ES-I3 (cell line): ENCODE results near the gene ABL2.

Experiments used
- H3K36me3 ChIP-seq: 2 replicates; pipeline ENCODE4 v1.6.1; 2013; ENCODE audit warnings: mild to moderate bottlenecking, low read length, control low read depth, moderate library complexity; ENCODE audit not compliant: insufficient read depth
- H3K4me1 ChIP-seq: 2 replicates; pipeline ENCODE4 v1.6.1; 2013; ENCODE audit warnings: mild to moderate bottlenecking, control low read depth, low read length; ENCODE audit not compliant: insufficient read depth
- H3K9ac ChIP-seq: 2 replicates; pipeline ENCODE4 v1.6.1; 2013; ENCODE audit warnings: low read depth, mild to moderate bottlenecking, low read length, moderate library complexity
- H3K9me3 ChIP-seq: 2 replicates; pipeline ENCODE4 v1.6.1; 2013; ENCODE audit warnings: mild to moderate bottlenecking, low read length, moderate library complexity; ENCODE audit not compliant: control insufficient read depth, insufficient read depth

Gene ABL2

GRCh38 chr1:179094818-179095217 lies 134.7 kb downstream of the ABL2 start:
- H3K9ac ChIP-seq, result no peak overlapping the region
- H3K9me3 ChIP-seq, result no peaks in the 10 kb centered on the region
- H3K36me3 ChIP-seq, result peaks cover 8% of the 10 kb centered on the region; the same call in 1 of the 2 replicates
- H3K4me1 ChIP-seq, result 0 out of 2 replicates have a peak, but pooled peaks cover 3% of the 10 kb centered on the region

- Histone ChIP-seq H3K4me1 (0 out of 2 replicates have a peak, but pooled peaks cover 3% of the 10 kb centered on the region), H3K36me3 (peaks cover 8% of the 10 kb centered on the region; the same call in 1 of the 2 replicates), H3K9me3 (no peaks in the 10 kb centered on the region), H3K9ac (no peak overlapping the region)
Measured at GRCh38 chr1:179092896-179093461, 136.5 kb downstream of the ABL2 start.

GRCh38 chr1:179091691-179092165 lies 137.7 kb downstream of the ABL2 start:
- H3K36me3 ChIP-seq, result no peaks in the 10 kb centered on the region; the same call in 1 of the 2 replicates
- H3K9me3 ChIP-seq, result no peaks in the 10 kb centered on the region
- H3K4me1 ChIP-seq, result peaks cover 10% of the 10 kb centered on the region; the same call in 1 of the 2 replicates
- no peak overlapping the region for H3K9ac ChIP-seq

GRCh38 chr1:179090923-179091322 lies 138.6 kb downstream of the ABL2 start:
- H3K4me1 ChIP-seq, result peaks cover 10% of the 10 kb centered on the region; the same call in 1 of the 2 replicates
- no peaks in the 10 kb centered on the region for H3K36me3 ChIP-seq
- H3K9ac ChIP-seq, result no peak overlapping the region

GRCh38 chr1:179090522-179090921 lies 139.0 kb downstream of the ABL2 start:
- Histone ChIP-seq H3K36me3 (no peaks in the 10 kb centered on the region), H3K9me3 (no peaks in the 10 kb centered on the region), H3K4me1 (peaks cover 10% of the 10 kb centered on the region; the same call in 1 of the 2 replicates), H3K9ac (no peak overlapping the region)

More at GRCh38 chr1:179090923-179091322, 138.6 kb downstream of the ABL2 start:
- no peaks in the 10 kb centered on the region for H3K9me3 ChIP-seq

- no peak overlapping the region for H3K9ac ChIP-seq
- H3K4me1 ChIP-seq, result peaks cover 10% of the 10 kb centered on the region; the same call in 1 of the 2 replicates
- no peaks in the 10 kb centered on the region for H3K36me3 ChIP-seq
- H3K9me3 ChIP-seq, result no peaks in the 10 kb centered on the region
Measured at GRCh38 chr1:179089827-179090482, 139.5 kb downstream of the ABL2 start.

GRCh38 chr1:179087665-179088064 lies 141.8 kb downstream of the ABL2 start:
- H3K36me3 ChIP-seq, result no peaks in the 10 kb centered on the region
- H3K9ac ChIP-seq, result peak overlapping the region; percentile 56; the same call in 1 of the 2 replicates
- H3K4me1 ChIP-seq, result peaks cover 10% of the 10 kb centered on the region
- H3K9me3 ChIP-seq, result no peaks in the 10 kb centered on the region

- H3K36me3 ChIP-seq, result no peaks in the 10 kb centered on the region
- peaks cover 10% of the 10 kb centered on the region for H3K4me1 ChIP-seq
- no peak overlapping the region for H3K9ac ChIP-seq
Measured at GRCh38 chr1:179083533-179083932, 145.9 kb downstream of the ABL2 start.

GRCh38 chr1:179082999-179083335 lies 146.5 kb downstream of the ABL2 start:
- peaks cover 10% of the 10 kb centered on the region for H3K4me1 ChIP-seq
- H3K9me3 ChIP-seq, result no peaks in the 10 kb centered on the region
- H3K36me3 ChIP-seq, result no peaks in the 10 kb centered on the region
- H3K9ac ChIP-seq, result peak overlapping the region; percentile 81; the same call in 1 of the 2 replicates

More at GRCh38 chr1:179083533-179083932, 145.9 kb downstream of the ABL2 start:
- no peaks in the 10 kb centered on the region for H3K9me3 ChIP-seq

- Histone ChIP-seq H3K36me3 (no peaks in the 10 kb centered on the region), H3K9ac (peak overlapping the region; percentile 81), H3K4me1 (peaks cover 10% of the 10 kb centered on the region), H3K9me3 (no peaks in the 10 kb centered on the region)
Measured at GRCh38 chr1:179082333-179082998, 147.0 kb downstream of the ABL2 start.

- Histone ChIP-seq H3K36me3 (no peaks in the 10 kb centered on the region), H3K9me3 (no peaks in the 10 kb centered on the region), H3K9ac (peak within 1 kb of the TSS; percentile 81), H3K4me1 (peaks cover 3% of the 10 kb centered on the region)
Measured at GRCh38 chr1:179081687-179082332, 147.7 kb downstream of the ABL2 start, which contains the start of gene TOR3A. Gene TOR3A (plus strand): TSS chr1:179082070. CDS start chr1:179082129, 59 bp downstream.

GRCh38 chr1:179080866-179081686 lies 148.4 kb downstream of the ABL2 start:
- Histone ChIP-seq H3K9ac (peak overlapping the region; percentile 81; the same call in 1 of the 2 replicates), H3K9me3 (no peaks in the 10 kb centered on the region), H3K36me3 (no peaks in the 10 kb centered on the region), H3K4me1 (peaks cover 3% of the 10 kb centered on the region; the same call in 1 of the 2 replicates)

- H3K9ac ChIP-seq, result no peak overlapping the region
- peaks cover 3% of the 10 kb centered on the region; the same call in 1 of the 2 replicates for H3K4me1 ChIP-seq
- no peaks in the 10 kb centered on the region for H3K9me3 ChIP-seq
- no peaks in the 10 kb centered on the region for H3K36me3 ChIP-seq
Measured at GRCh38 chr1:179079113-179079761, 150.2 kb downstream of the ABL2 start.
